IPS-15b (cell line): ENCODE measurements around the gene PRTG.

Source experiments
- H3K27me3 ChIP-seq: one replicate; pipeline ENCODE4 v1.6.1; 2013; ENCODE audit warnings: low read length; ENCODE audit not compliant: control insufficient read depth, insufficient read depth
- H3K36me3 ChIP-seq: one replicate; pipeline ENCODE4 v1.6.1; 2013; ENCODE audit warnings: low read length; ENCODE audit not compliant: control insufficient read depth, insufficient read depth
- H3K4me1 ChIP-seq: one replicate; pipeline ENCODE4 v1.6.1; 2013; ENCODE audit warnings: mild to moderate bottlenecking, low read length; ENCODE audit not compliant: control insufficient read depth, insufficient read depth
- H3K4me3 ChIP-seq: one replicate; pipeline ENCODE4 v1.5.1; 2013; ENCODE audit warnings: low read depth, low read length
- H3K9ac ChIP-seq: one replicate; pipeline ENCODE4 v1.6.1; 2013; ENCODE audit warnings: low read depth, mild to moderate bottlenecking, low read length
- H3K9me3 ChIP-seq: one replicate; pipeline ENCODE4 v1.6.1; 2013; ENCODE audit warnings: mild to moderate bottlenecking, low read length; ENCODE audit not compliant: control insufficient read depth, insufficient read depth

PRTG gene

GRCh38 chr15:55659481-55659880, 83.5 kb downstream of the PRTG start:
- Histone ChIP-seq H3K4me1 (peaks cover 24% of the 10 kb centered on the region), H3K9ac (no peak overlapping the region), H3K27me3 (no peaks in the 10 kb centered on the region), H3K9me3 (no peaks in the 10 kb centered on the region), H3K36me3 (no peaks in the 10 kb centered on the region), H3K4me3 (no peak overlapping the region)

- H3K4me1 ChIP-seq = peaks cover 24% of the 10 kb centered on the region
- H3K4me3 ChIP-seq = no peak overlapping the region
- no peaks in the 10 kb centered on the region for H3K9me3 ChIP-seq
- H3K27me3 ChIP-seq = no peaks in the 10 kb centered on the region
- no peak overlapping the region for H3K9ac ChIP-seq
- H3K36me3 ChIP-seq = no peaks in the 10 kb centered on the region
Observed at GRCh38 chr15:55658886-55659285, 84.1 kb downstream of the PRTG start.

GRCh38 chr15:55654561-55655031, 88.4 kb downstream of the PRTG start:
- Histone ChIP-seq H3K9me3 (no peaks in the 10 kb centered on the region), H3K27me3 (no peaks in the 10 kb centered on the region), H3K36me3 (no peaks in the 10 kb centered on the region), H3K4me1 (peaks cover 11% of the 10 kb centered on the region), H3K4me3 (no peak overlapping the region), H3K9ac (no peak overlapping the region)

GRCh38 chr15:55652909-55653495, 90.0 kb downstream of the PRTG start:
- Histone ChIP-seq H3K9ac (no peak overlapping the region), H3K27me3 (no peaks in the 10 kb centered on the region), H3K4me3 (no peak overlapping the region), H3K4me1 (peaks cover 11% of the 10 kb centered on the region), H3K36me3 (no peaks in the 10 kb centered on the region), H3K9me3 (no peaks in the 10 kb centered on the region)

- Histone ChIP-seq H3K9me3 (no peaks in the 10 kb centered on the region), H3K27me3 (no peaks in the 10 kb centered on the region), H3K36me3 (no peaks in the 10 kb centered on the region), H3K4me1 (peaks cover 11% of the 10 kb centered on the region), H3K4me3 (no peak overlapping the region), H3K9ac (no peak overlapping the region)
Observed at GRCh38 chr15:55652359-55652758, 90.6 kb downstream of the PRTG start.

GRCh38 chr15:55649058-55649423, 93.9 kb downstream of the PRTG start:
- Histone ChIP-seq H3K4me1 (peaks cover 11% of the 10 kb centered on the region), H3K9me3 (no peaks in the 10 kb centered on the region), H3K27me3 (no peaks in the 10 kb centered on the region), H3K9ac (no peak overlapping the region), H3K36me3 (no peaks in the 10 kb centered on the region), H3K4me3 (no peak overlapping the region)

- Histone ChIP-seq H3K36me3 (no peaks in the 10 kb centered on the region), H3K4me1 (no peaks in the 10 kb centered on the region), H3K27me3 (no peaks in the 10 kb centered on the region)
Observed at GRCh38 chr15:55638764-55639163, 104.2 kb downstream of the PRTG start.

GRCh38 chr15:55637086-55637485, 105.9 kb downstream of the PRTG start:
- Histone ChIP-seq H3K4me3 (no peak overlapping the region), H3K27me3 (no peaks in the 10 kb centered on the region), H3K36me3 (no peaks in the 10 kb centered on the region), H3K9ac (no peak overlapping the region), H3K9me3 (no peaks in the 10 kb centered on the region), H3K4me1 (no peaks in the 10 kb centered on the region)

More at GRCh38 chr15:55638764-55639163, 104.2 kb downstream of the PRTG start:
- Histone ChIP-seq H3K9me3 (no peaks in the 10 kb centered on the region), H3K4me3 (no peak overlapping the region), H3K9ac (no peak overlapping the region)

- H3K4me3 ChIP-seq = no peak overlapping the region
- no peaks in the 10 kb centered on the region for H3K27me3 ChIP-seq
- H3K4me1 ChIP-seq = no peaks in the 10 kb centered on the region
- no peaks in the 10 kb centered on the region for H3K9me3 ChIP-seq
- no peaks in the 10 kb centered on the region for H3K36me3 ChIP-seq
- no peak overlapping the region for H3K9ac ChIP-seq
Observed at GRCh38 chr15:55633731-55634130, 109.2 kb downstream of the PRTG start.

- H3K9ac ChIP-seq = no peak overlapping the region
- no peaks in the 10 kb centered on the region for H3K9me3 ChIP-seq
- H3K36me3 ChIP-seq = no peaks in the 10 kb centered on the region
Observed at GRCh38 chr15:55632434-55632833, 110.5 kb downstream of the PRTG start.

GRCh38 chr15:55630858-55631257, 112.1 kb downstream of the PRTG start:
- Histone ChIP-seq H3K9ac (no peak overlapping the region), H3K4me3 (no peak overlapping the region), H3K9me3 (no peaks in the 10 kb centered on the region), H3K27me3 (no peaks in the 10 kb centered on the region), H3K36me3 (no peaks in the 10 kb centered on the region), H3K4me1 (no peaks in the 10 kb centered on the region)

More at GRCh38 chr15:55632434-55632833, 110.5 kb downstream of the PRTG start:
- H3K4me1 ChIP-seq = no peaks in the 10 kb centered on the region
- H3K27me3 ChIP-seq = no peaks in the 10 kb centered on the region
- no peak overlapping the region for H3K4me3 ChIP-seq

GRCh38 chr15:55628369-55628730, 114.6 kb downstream of the PRTG start:
- no peak overlapping the region for H3K4me3 ChIP-seq
- H3K4me1 ChIP-seq = no peaks in the 10 kb centered on the region
- no peaks in the 10 kb centered on the region for H3K36me3 ChIP-seq

More at GRCh38 chr15:55628369-55628730, 114.6 kb downstream of the PRTG start:
- no peaks in the 10 kb centered on the region for H3K9me3 ChIP-seq
- no peak overlapping the region for H3K9ac ChIP-seq
- H3K27me3 ChIP-seq = no peaks in the 10 kb centered on the region
